ENCODE results near the gene HYDIN. TPM values are rescaled to one million over a fixed set of nuclear protein-coding genes. Genes with fewer than 3 reads are reported as not detected.

The HYDIN gene
- polyA plus RNA-seq, 1 of the 3 experiments (the other 2 are of a cell fraction), result 0.33 TPM

DNA sequence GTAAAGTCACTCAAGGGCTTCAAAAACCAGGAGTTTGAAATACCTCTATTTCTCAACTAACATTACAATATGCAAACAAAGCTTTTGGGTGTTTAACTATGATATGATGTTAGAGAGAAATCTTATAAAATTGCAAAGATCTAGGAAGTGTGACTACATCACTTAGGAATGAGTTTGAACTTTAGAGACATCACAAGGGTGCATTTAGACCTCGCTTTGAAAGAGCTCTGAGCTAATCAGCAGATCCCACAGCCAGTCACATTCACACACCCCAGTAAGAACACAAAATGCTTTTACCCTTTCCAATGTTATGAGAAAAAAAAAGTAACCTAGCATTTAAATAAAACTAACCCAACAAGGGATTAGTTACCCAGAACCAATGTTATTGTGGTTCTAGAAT, 45.2 kb downstream of the HYDIN start (continued):
- TF ChIP-seq GATA2 (CRISPR knock-in tag; IDR thresholded peaks at IDR 0.05) (no peak), POLR2AphosphoS5 (IDR thresholded peaks at IDR 0.05; ENCODE audit: low read depth, low read length) (no peak)

- no peak overlapping the region for H3K4me2 ChIP-seq
- ChIA-PET CTCF (no interaction called here), POLR2A (no interaction called here)
- H3K36me3 ChIP-seq (replicated peaks in 1 of 2; ENCODE audit: control insufficient read depth in 1 of 2, insufficient read depth in 2 of 2, low read length in 1 of 2), result no peaks in the 10 kb centered on the region
- no peak overlapping the region for H2AFZ ChIP-seq (ENCODE audit: low read depth)
- H3K4me3 ChIP-seq (ENCODE audit: low read depth in 2 of 2, low read length in 1 of 2), result no peak overlapping the region
- WGBS (ENCODE audit: low lambda C conversion rate), result 66% methylated on average over 3 of the region's 3 CpGs
- DNase-seq, result no peak
- no peaks in the 10 kb centered on the region for H4K20me1 ChIP-seq (ENCODE audit: insufficient read depth)
- no peak overlapping the region for H3K27ac ChIP-seq (ENCODE audit: low read depth in 2 of 2, low read length in 1 of 2)
- no peaks in the 10 kb centered on the region for H3K9me3 ChIP-seq
- H3K27me3 ChIP-seq (ENCODE audit: insufficient read depth), result no peaks in the 10 kb centered on the region
- TF ChIP-seq NFIC (IDR thresholded peaks at IDR 0.05; ENCODE audit: borderline replicate concordance), result no peak
- no peak for TF ChIP-seq RFX5 (IDR thresholded peaks at IDR 0.05; ENCODE audit: low read length)
- TF ChIP-seq SMC3 (IDR thresholded peaks at IDR 0.05; ENCODE audit: low read depth, low read length), result no peak
- no peak for TF ChIP-seq TAF1 (IDR thresholded peaks at IDR 0.05; ENCODE audit: borderline replicate concordance, low read depth, low read length)
- TF ChIP-seq, protein P1, sequence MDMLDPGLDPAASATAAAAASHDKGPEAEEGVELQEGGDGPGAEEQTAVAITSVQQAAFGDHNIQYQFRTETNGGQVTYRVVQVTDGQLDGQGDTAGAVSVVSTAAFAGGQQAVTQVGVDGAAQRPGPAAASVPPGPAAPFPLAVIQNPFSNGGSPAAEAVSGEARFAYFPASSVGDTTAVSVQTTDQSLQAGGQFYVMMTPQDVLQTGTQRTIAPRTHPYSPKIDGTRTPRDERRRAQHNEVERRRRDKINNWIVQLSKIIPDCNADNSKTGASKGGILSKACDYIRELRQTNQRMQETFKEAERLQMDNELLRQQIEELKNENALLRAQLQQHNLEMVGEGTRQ (IDR thresholded peaks at IDR 0.05; ENCODE audit: borderline replicate concordance, low read depth, low read length), result no peak
- no peak for TF ChIP-seq MXI1 (IDR thresholded peaks at IDR 0.05; ENCODE audit: low read depth, low read length)
- TF ChIP-seq, protein P2, sequence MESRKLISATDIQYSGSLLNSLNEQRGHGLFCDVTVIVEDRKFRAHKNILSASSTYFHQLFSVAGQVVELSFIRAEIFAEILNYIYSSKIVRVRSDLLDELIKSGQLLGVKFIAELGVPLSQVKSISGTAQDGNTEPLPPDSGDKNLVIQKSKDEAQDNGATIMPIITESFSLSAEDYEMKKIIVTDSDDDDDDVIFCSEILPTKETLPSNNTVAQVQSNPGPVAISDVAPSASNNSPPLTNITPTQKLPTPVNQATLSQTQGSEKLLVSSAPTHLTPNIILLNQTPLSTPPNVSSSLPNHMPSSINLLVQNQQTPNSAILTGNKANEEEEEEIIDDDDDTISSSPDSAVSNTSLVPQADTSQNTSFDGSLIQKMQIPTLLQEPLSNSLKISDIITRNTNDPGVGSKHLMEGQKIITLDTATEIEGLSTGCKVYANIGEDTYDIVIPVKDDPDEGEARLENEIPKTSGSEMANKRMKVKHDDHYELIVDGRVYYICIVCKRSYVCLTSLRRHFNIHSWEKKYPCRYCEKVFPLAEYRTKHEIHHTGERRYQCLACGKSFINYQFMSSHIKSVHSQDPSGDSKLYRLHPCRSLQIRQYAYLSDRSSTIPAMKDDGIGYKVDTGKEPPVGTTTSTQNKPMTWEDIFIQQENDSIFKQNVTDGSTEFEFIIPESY (IDR thresholded peaks at IDR 0.05; ENCODE audit: borderline replicate concordance, low read depth), result no peak
- TF ChIP-seq JUND (IDR thresholded peaks at IDR 0.05), result no peak
- TF ChIP-seq, protein P3, sequence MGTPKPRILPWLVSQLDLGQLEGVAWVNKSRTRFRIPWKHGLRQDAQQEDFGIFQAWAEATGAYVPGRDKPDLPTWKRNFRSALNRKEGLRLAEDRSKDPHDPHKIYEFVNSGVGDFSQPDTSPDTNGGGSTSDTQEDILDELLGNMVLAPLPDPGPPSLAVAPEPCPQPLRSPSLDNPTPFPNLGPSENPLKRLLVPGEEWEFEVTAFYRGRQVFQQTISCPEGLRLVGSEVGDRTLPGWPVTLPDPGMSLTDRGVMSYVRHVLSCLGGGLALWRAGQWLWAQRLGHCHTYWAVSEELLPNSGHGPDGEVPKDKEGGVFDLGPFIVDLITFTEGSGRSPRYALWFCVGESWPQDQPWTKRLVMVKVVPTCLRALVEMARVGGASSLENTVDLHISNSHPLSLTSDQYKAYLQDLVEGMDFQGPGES (IDR thresholded peaks at IDR 0.05; ENCODE audit: low read depth, low read length), result no peak
- no peak for TF ChIP-seq FOSL2 (IDR thresholded peaks at IDR 0.05; ENCODE audit: borderline replicate concordance, low read depth)
- TF ChIP-seq PBX3 (IDR thresholded peaks at IDR 0.05), result no peak
- no peak for TF ChIP-seq FOXM1 (IDR thresholded peaks at IDR 0.05; ENCODE audit: low read depth)
- TF ChIP-seq USF1 (IDR thresholded peaks at IDR 0.05; ENCODE audit: borderline replicate concordance, low read depth), result no peak
- no peak for TF ChIP-seq YY1 (IDR thresholded peaks at IDR 0.05; ENCODE audit: low read depth)
- no peaks in the 10 kb centered on the region for H3K9me2 ChIP-seq
- no peak overlapping the region for H3K9ac ChIP-seq
- H3K4me1 ChIP-seq (ENCODE audit: control insufficient read depth in 1 of 2, insufficient read depth in 2 of 2, low read depth in 1 of 2, low read length in 1 of 2), result peaks cover 0 to 5% of the 10 kb centered on the region in 2 experiments; a peak in 1 of 4 replicates
- H3F3A ChIP-seq (replicated peaks; ENCODE audit: insufficient read depth), result no peaks in the 10 kb centered on the region
- no peaks in the 10 kb centered on the region for H3K79me2 ChIP-seq (ENCODE audit: insufficient read depth)
These were observed 51.0 kb downstream of the HYDIN start for GRCh38 chr16:71179569-71179968.
